PFSK-1 (cell line): ENCODE measurements around the gene PLAU.

Experiments
- FOXP2 ChIP-seq: optimal IDR thresholded peaks from 2 replicates; pipeline ENCODE3; 2011; ENCODE audit warnings: borderline replicate concordance, control low read depth, inconsistent platforms; ENCODE audit not compliant: insufficient read depth; ENCODE audit errors: extremely low read length, extremely low read depth
- POLR2AphosphoS5 ChIP-seq: IDR thresholded peaks from 2 replicates; pipeline ENCODE4 v1.6.1; 2012; ENCODE audit warnings: low read depth, mild to moderate bottlenecking, control low read depth, low read length, moderate library complexity
- SIN3A ChIP-seq: IDR thresholded peaks from 2 replicates; pipeline ENCODE4 v1.6.1; 2012; ENCODE audit warnings: mild to moderate bottlenecking, low read length, moderate library complexity, borderline replicate concordance; ENCODE audit not compliant: insufficient read depth
- TAF1 ChIP-seq: IDR thresholded peaks from 2 replicates; pipeline ENCODE4 v1.6.1; 2012; ENCODE audit warnings: low read length, control low read depth, borderline replicate concordance; ENCODE audit not compliant: insufficient read depth
- TF ChIP-seq, protein P1 (sequence below), 2 experiments: IDR thresholded peaks; 2 replicates each; pipeline versions ENCODE4 v1.6.1 to v1.8.0; 2011 to 2012; ENCODE audit warnings: low read depth in 2 of 2, low read length in 2 of 2, control low read depth in 1 of 2, inconsistent platforms in 1 of 2, mild to moderate bottlenecking in 1 of 2, moderate library complexity in 1 of 2; ENCODE audit not compliant: insufficient read depth in 1 of 2

PLAU gene

DNA sequence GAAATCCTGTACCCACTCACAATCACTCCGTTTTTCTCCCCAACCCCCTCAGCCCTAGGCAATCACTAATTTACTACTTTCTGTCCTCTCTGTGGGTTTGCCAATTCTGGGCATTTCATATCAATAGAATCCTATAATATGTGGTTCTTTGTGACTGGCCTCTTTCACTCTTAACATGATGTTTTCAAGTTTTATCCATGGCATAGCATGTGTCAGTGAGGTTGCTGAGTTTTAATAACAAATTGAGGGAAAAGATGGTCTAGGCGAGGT, 11.9 kb downstream of the PLAU start:
- TF ChIP-seq FOXP2 (no peak), POLR2AphosphoS5 (no peak), TAF1 (no peak), SIN3A (no peak)
- TF ChIP-seq, protein P1, sequence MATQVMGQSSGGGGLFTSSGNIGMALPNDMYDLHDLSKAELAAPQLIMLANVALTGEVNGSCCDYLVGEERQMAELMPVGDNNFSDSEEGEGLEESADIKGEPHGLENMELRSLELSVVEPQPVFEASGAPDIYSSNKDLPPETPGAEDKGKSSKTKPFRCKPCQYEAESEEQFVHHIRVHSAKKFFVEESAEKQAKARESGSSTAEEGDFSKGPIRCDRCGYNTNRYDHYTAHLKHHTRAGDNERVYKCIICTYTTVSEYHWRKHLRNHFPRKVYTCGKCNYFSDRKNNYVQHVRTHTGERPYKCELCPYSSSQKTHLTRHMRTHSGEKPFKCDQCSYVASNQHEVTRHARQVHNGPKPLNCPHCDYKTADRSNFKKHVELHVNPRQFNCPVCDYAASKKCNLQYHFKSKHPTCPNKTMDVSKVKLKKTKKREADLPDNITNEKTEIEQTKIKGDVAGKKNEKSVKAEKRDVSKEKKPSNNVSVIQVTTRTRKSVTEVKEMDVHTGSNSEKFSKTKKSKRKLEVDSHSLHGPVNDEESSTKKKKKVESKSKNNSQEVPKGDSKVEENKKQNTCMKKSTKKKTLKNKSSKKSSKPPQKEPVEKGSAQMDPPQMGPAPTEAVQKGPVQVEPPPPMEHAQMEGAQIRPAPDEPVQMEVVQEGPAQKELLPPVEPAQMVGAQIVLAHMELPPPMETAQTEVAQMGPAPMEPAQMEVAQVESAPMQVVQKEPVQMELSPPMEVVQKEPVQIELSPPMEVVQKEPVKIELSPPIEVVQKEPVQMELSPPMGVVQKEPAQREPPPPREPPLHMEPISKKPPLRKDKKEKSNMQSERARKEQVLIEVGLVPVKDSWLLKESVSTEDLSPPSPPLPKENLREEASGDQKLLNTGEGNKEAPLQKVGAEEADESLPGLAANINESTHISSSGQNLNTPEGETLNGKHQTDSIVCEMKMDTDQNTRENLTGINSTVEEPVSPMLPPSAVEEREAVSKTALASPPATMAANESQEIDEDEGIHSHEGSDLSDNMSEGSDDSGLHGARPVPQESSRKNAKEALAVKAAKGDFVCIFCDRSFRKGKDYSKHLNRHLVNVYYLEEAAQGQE (IDR thresholded peaks at IDR 0.05; ENCODE audit: insufficient read depth in 1 of 2, low read depth in 2 of 2, low read length in 2 of 2), result no peak

DNA sequence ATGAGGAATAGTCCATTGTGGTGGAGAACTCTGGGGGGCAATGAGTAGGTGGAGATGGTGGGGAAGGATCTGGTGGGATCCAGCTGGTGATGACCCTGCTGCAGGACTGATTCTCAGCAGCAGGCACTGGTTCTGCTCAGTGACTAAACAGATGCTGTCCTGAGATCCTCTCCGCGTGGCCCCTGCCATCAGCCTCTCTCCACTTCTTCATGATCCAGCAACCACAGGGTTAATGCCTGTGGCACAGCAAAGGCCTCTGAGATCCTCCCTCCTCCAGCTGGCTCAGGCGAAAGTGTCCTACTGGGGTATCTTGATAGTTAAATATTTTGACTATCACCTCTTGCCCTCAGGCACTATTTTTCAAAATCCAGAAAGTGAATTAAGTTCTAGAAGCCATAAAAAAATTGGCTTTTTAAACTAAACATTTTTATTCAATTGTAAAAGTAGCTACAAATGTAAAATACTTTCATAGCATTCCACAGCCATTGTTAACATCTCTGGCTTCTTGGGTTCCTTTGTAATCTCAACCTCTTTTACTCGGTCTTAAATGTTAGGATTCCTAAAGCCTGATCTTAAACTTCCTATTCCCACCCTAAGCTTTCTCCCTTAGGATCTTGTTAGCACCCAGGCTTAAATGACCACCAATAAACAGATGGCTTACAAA, 13.1 kb downstream of the PLAU start:
- TF ChIP-seq TAF1 (no peak), POLR2AphosphoS5 (no peak), SIN3A (no peak), FOXP2 (no peak)
- TF ChIP-seq, protein P1 (IDR thresholded peaks at IDR 0.05; ENCODE audit: insufficient read depth in 1 of 2, low read depth in 2 of 2, low read length in 2 of 2), result no peak

DNA sequence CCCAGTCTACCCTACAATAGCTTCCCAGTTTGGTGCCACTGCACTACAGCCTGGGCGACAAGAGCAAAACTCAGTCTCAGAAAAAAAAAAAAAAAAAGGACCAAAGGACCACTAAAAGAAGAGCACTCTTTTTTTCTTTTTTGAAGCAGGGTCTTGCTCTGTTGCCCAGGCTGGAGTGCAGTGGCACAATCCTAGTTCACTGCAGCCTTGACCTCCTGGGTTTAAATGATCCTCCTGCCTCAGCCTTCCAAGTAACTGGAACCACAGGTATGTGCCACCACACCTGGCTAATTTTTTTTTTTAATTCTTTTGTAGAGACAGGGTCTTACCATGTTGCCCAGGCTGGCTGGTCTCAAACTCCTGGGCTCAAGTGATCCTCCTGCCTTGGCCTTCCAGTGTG, 14.0 kb downstream of the PLAU start:
- TF ChIP-seq, protein P1 (IDR thresholded peaks at IDR 0.05; ENCODE audit: insufficient read depth in 1 of 2, low read depth in 2 of 2, low read length in 2 of 2), result no peak

DNA sequence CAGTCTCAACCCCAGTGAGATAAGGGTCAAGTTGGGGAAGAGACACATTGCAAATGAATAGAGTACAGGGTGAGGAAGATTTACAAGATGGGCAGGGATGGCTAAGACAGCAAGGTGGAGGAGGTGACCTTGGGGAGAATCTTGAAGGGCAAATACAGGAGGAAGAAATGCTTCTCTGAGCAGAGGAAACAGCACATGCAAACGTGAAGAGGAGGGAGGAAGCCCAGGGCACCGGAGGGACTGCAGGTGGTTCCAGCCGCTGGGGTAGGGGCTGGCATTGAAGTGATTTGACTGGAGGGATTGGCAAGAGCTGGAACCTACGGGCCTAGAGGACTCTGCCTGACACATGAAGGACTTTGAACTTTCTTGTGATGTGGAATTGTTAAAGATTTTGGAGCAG, 14.6 kb downstream of the PLAU start:
- TF ChIP-seq FOXP2 (no peak), SIN3A (no peak), POLR2AphosphoS5 (no peak), TAF1 (no peak)
- TF ChIP-seq, protein P1 (IDR thresholded peaks at IDR 0.05; ENCODE audit: insufficient read depth in 1 of 2, low read depth in 2 of 2, low read length in 2 of 2), result no peak

DNA sequence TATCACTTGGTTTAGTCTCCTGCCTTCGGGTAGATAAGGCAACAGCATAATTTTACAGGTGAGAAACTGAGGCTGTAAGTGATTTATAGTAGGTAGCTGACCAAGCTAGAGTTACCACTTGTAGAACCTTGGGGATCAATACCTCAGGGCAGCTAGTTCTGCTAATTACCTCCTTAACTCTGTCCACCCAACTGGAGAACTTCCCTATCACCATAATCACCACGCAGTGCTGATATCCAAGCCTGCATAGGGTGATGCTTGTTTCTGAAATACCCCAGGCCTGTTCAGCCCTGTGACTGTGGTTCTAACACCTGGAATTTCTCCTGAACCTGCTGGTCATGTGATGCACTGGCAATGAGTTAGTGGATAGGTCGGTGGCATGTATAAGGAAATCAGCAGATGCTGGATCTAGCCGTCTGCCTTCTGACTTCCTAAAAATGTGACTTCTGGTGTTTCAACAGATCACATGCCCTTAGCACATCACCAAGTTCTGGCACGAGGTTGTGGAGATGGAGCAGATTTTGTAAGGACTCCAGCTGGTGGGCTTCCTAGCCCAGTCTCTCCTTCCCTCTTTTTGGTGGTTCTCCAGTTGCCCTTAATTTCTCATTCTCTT, 15.3 kb downstream of the PLAU start:
- no peak for TF ChIP-seq FOXP2
- no peak for TF ChIP-seq SIN3A
- no peak for TF ChIP-seq TAF1
- TF ChIP-seq, protein P1 (IDR thresholded peaks at IDR 0.05; ENCODE audit: insufficient read depth in 1 of 2, low read depth in 2 of 2, low read length in 2 of 2), result no peak
- TF ChIP-seq POLR2AphosphoS5, result no peak
